SK-N-SH (cell line): ENCODE data around the gene PTPRA. TPM values are rescaled to one million over a fixed set of nuclear protein-coding genes. Genes with fewer than 3 reads are reported as not detected.

ENCODE experiments used
- CTCF ChIA-PET: fragments of 300-600, 350-600 bp; formaldehyde crosslinking; extraction: SDS; loops from one replicate; lab custom pipeline; 2021; lab: Yijun Ruan, JAX
- POLR2A ChIA-PET: fragments of 350-600 bp; sonication (Branson Sonifier 250); formaldehyde crosslinking; extraction: SDS; loops from one replicate; lab custom pipeline; 2020; ENCODE audit warnings: antibody characterized with exemption, inconsistent platforms; lab: Yijun Ruan, JAX
- DNase-seq: peaks from one replicate; pipeline ENCODE4 v3.0.0; 2012
- H2AFZ ChIP-seq: fragments of 200-600 bp; sonication (generic); 2 replicates; pipeline ENCODE4 v1.8.1; 2016; ENCODE audit warnings: antibody characterized with exemption, mild to moderate bottlenecking, low read depth
- H3F3A ChIP-seq: fragments of 200-600 bp; sonication (generic); replicated peaks from 2 replicates; pipeline ENCODE3; 2016; ENCODE audit warnings: antibody characterized with exemption, mild to moderate bottlenecking; ENCODE audit not compliant: insufficient read depth
- H3K27ac ChIP-seq, 2 experiments: fragments of 200-500 bp in 1 of 2; fragments of 200-600 bp in 1 of 2; sonication (Bioruptor generic) in 1 of 2; sonication (generic), shearing (Covaris generic) in 1 of 2; 2 replicates each; pipeline versions ENCODE4 v1.5.1 to v1.6.1; 2014 to 2016; ENCODE audit warnings: low read depth in 2 of 2, inconsistent platforms in 1 of 2, low read length in 1 of 2, mild to moderate bottlenecking in 1 of 2, mixed read lengths in 1 of 2
- H3K27me3 ChIP-seq: fragments of 200-600 bp; sonication (generic), shearing (Covaris generic); 2 replicates; pipeline ENCODE4 v1.6.1; 2016; ENCODE audit warnings: mixed run types; ENCODE audit not compliant: insufficient read depth
- H3K36me3 ChIP-seq, 2 experiments: fragments of 200-500 bp in 1 of 2; fragments of 200-600 bp in 1 of 2; sonication (Bioruptor generic) in 1 of 2; sonication (generic) in 1 of 2; replicated peaks in 1 of 2; 2 replicates each; pipeline versions ENCODE3 to v1.5.1; 2014 to 2016; ENCODE audit warnings: low read length in 1 of 2, mild to moderate bottlenecking in 1 of 2; ENCODE audit not compliant: insufficient read depth in 2 of 2, control insufficient read depth in 1 of 2
- H3K4me1 ChIP-seq, 2 experiments: fragments of 200-500 bp in 1 of 2; fragments of 200-600 bp in 1 of 2; sonication (Bioruptor generic) in 1 of 2; sonication (generic), shearing (Covaris generic) in 1 of 2; 2 replicates each; pipeline versions ENCODE4 v1.5.1 to v1.6.1; 2014 to 2016; ENCODE audit warnings: low read depth in 1 of 2, low read length in 1 of 2, mixed run types in 1 of 2; ENCODE audit not compliant: insufficient read depth in 2 of 2, control insufficient read depth in 1 of 2
- H3K4me2 ChIP-seq: fragments of 200-600 bp; sonication (generic), shearing (Covaris generic); 2 replicates; pipeline ENCODE4 v1.6.1; 2017; ENCODE audit warnings: mixed run types
- H3K4me3 ChIP-seq, 2 experiments: fragments of 200-500 bp in 1 of 2; fragments of 200-600 bp in 1 of 2; sonication (Bioruptor generic) in 1 of 2; sonication (generic), shearing (Covaris generic) in 1 of 2; 2 replicates each; pipeline versions ENCODE4 v1.5.1 to v1.8.1; 2014 to 2016; ENCODE audit warnings: low read depth in 2 of 2, inconsistent platforms in 1 of 2, low read length in 1 of 2, mild to moderate bottlenecking in 1 of 2, mixed read lengths in 1 of 2, moderate library complexity in 1 of 2
- H3K79me2 ChIP-seq: fragments of 200-600 bp; sonication (generic); 2 replicates; pipeline ENCODE4 v1.8.1; 2017; ENCODE audit warnings: mild to moderate bottlenecking; ENCODE audit not compliant: insufficient read depth
- H3K9ac ChIP-seq: fragments of 200-600 bp; sonication (generic); 2 replicates; pipeline ENCODE4 v1.6.1; 2017; ENCODE audit warnings: mixed run types
- H3K9me2 ChIP-seq: fragments of 200-600 bp; sonication (generic); 2 replicates; pipeline ENCODE4 v1.6.1; 2017; ENCODE audit warnings: mixed run types
- H3K9me3 ChIP-seq: fragments of 200-600 bp; sonication (generic); 2 replicates; pipeline ENCODE4 v1.6.1; 2017; ENCODE audit warnings: mixed run types, mild to moderate bottlenecking, moderate library complexity
- H4K20me1 ChIP-seq: fragments of 200-600 bp; sonication (generic); 2 replicates; pipeline ENCODE4 v1.6.1; 2017; ENCODE audit warnings: mild to moderate bottlenecking, mixed run types; ENCODE audit not compliant: insufficient read depth
- FOSL2 ChIP-seq: IDR thresholded peaks from 2 replicates; pipeline ENCODE4 v1.4.0; 2012; ENCODE audit warnings: low read depth, mild to moderate bottlenecking, moderate library complexity, borderline replicate concordance
- JUND ChIP-seq: IDR thresholded peaks from 2 replicates; pipeline ENCODE4 v1.4.0; 2012
- POLR2AphosphoS5 ChIP-seq: IDR thresholded peaks from 2 replicates; pipeline ENCODE4 v1.6.1; 2012; ENCODE audit warnings: low read depth, low read length
- RCOR1 ChIP-seq: fragments of 150-350 bp; IDR thresholded peaks from 2 replicates; pipeline ENCODE4 v1.6.1; 2017; ENCODE audit warnings: antibody characterized with exemption, low read length
- RXRA ChIP-seq: IDR thresholded peaks from 2 replicates; pipeline ENCODE4 v1.4.0; 2012; ENCODE audit warnings: low read depth, mild to moderate bottlenecking, borderline replicate concordance
- USF1 ChIP-seq: IDR thresholded peaks from 2 replicates; pipeline ENCODE4 v1.4.0; 2012; ENCODE audit warnings: low read depth, borderline replicate concordance
- ZBTB33 ChIP-seq: IDR thresholded peaks from 2 replicates; pipeline ENCODE4 v1.4.0; 2012; ENCODE audit warnings: low read depth, borderline replicate concordance
- whole genome bisulfite sequencing: methylation state at CpG from one replicate; pipeline ENCODE4 v1.1.6; 2017; ENCODE audit warnings: low lambda C conversion rate; 5-methylcytosine and 5-hydroxymethylcytosine counted together
- polyA plus RNA-seq, 3 experiments: library from polyadenylated mRNA; depleted of rRNA; stranded (reverse); fragments of >200 nt; gene quantifications; 2 replicates each; pipeline ENCODE4 v1.2.3, GENCODE V29; 2012
- TF ChIP-seq, protein P1 (sequence below): IDR thresholded peaks from 2 replicates; pipeline ENCODE4 v1.6.1; 2012; ENCODE audit warnings: mild to moderate bottlenecking, low read depth, low read length, moderate library complexity
- TF ChIP-seq, protein P2 (sequence below): fragments of 200-600 bp; sonication (generic); IDR thresholded peaks from 2 replicates; pipeline ENCODE4 v1.6.1; 2017; ENCODE audit warnings: antibody characterized with exemption, mild to moderate bottlenecking, moderate library complexity

The PTPRA gene
- polyA plus RNA-seq, 1 of the 3 experiments (the other 2 are of a cell fraction): 47.6 TPM

DNA sequence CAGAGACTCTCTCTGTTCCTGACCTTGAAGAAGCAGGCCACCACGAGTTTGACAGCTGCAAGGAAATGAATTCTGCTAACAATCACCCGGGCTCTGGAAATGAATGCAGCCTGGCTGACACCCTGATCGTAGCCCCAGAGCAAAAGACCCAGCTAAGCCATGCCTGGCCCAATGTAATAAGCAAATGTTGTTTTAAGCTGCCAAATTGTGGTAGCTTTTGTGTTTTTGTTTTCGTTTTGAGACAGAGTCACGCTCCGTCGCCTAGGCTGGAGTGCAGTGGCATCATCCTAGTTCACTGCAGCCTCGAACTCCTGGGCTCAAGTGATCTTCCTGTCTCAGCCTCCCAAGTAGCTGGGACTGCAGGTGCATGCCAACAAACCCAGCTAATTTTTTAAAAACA, 194.8 kb downstream of the PTPRA start (continued):
- TF ChIP-seq ZBTB33 (no peak), USF1 (no peak), POLR2AphosphoS5 (no peak), RCOR1 (no peak)

DNA sequence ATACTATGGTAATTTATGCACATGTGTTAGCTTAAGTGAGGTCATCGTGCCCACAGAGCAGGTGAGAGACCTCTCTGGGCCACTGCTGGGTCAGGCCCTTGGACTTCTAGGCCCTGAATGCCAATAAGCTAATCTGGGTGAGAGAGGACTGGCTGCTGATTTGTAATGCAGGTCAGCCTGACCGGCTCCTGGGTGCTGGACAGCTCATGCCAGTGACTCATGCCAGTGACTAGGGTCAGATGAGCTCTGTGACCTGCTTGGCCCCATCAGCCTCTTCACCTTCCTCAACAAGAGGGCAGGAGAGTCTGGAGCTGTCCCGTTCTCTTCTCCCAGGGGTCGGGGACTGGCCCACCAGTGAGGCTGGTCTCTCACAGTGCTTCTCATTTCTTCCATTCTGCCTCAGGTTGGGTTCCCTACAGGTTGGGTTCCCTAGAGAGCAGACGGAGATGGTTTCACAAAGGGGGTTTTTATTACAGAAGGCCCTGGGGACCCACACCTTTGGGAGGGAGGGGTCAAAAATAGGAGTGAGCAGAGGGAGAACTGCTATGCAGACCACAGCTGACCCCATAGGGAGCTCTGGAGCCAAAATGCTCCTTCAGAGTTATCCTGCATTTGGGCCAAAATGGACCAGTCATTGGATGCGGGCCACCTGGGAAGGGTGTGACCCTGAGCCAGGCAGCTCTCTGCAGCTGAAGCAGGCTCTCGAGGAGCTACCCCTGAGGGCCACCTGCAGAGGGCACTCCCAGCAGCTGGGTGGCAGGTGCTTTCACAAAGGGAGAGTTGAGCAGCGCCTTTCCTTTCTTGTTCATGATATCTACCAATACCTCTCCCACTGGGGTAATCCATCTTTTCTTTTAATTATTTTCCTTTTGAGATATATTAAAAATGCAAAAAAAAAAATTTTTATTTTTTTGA, 196.0 kb downstream of the PTPRA start:
- TF ChIP-seq, protein P1, sequence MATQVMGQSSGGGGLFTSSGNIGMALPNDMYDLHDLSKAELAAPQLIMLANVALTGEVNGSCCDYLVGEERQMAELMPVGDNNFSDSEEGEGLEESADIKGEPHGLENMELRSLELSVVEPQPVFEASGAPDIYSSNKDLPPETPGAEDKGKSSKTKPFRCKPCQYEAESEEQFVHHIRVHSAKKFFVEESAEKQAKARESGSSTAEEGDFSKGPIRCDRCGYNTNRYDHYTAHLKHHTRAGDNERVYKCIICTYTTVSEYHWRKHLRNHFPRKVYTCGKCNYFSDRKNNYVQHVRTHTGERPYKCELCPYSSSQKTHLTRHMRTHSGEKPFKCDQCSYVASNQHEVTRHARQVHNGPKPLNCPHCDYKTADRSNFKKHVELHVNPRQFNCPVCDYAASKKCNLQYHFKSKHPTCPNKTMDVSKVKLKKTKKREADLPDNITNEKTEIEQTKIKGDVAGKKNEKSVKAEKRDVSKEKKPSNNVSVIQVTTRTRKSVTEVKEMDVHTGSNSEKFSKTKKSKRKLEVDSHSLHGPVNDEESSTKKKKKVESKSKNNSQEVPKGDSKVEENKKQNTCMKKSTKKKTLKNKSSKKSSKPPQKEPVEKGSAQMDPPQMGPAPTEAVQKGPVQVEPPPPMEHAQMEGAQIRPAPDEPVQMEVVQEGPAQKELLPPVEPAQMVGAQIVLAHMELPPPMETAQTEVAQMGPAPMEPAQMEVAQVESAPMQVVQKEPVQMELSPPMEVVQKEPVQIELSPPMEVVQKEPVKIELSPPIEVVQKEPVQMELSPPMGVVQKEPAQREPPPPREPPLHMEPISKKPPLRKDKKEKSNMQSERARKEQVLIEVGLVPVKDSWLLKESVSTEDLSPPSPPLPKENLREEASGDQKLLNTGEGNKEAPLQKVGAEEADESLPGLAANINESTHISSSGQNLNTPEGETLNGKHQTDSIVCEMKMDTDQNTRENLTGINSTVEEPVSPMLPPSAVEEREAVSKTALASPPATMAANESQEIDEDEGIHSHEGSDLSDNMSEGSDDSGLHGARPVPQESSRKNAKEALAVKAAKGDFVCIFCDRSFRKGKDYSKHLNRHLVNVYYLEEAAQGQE: peak; percentile 92
- TF ChIP-seq FOSL2 (peak; percentile 62; the same call in 1 of the 2 replicates), RXRA (0 out of 2 replicates have a peak, but pooled peaks have one; percentile 10), RCOR1 (no peak), JUND (peak; percentile 28; the same call in 1 of the 2 replicates)
- TF ChIP-seq, protein P2, sequence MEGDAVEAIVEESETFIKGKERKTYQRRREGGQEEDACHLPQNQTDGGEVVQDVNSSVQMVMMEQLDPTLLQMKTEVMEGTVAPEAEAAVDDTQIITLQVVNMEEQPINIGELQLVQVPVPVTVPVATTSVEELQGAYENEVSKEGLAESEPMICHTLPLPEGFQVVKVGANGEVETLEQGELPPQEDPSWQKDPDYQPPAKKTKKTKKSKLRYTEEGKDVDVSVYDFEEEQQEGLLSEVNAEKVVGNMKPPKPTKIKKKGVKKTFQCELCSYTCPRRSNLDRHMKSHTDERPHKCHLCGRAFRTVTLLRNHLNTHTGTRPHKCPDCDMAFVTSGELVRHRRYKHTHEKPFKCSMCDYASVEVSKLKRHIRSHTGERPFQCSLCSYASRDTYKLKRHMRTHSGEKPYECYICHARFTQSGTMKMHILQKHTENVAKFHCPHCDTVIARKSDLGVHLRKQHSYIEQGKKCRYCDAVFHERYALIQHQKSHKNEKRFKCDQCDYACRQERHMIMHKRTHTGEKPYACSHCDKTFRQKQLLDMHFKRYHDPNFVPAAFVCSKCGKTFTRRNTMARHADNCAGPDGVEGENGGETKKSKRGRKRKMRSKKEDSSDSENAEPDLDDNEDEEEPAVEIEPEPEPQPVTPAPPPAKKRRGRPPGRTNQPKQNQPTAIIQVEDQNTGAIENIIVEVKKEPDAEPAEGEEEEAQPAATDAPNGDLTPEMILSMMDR: no peak
- no peak overlapping the region for H3K9ac ChIP-seq
- H3F3A ChIP-seq: no peaks in the 10 kb centered on the region
- H3K79me2 ChIP-seq: no peaks in the 10 kb centered on the region
- WGBS: 87% methylated on average over 5 of the region's 8 CpGs
- H3K4me3 ChIP-seq: no peak overlapping the region
- no peaks in the 10 kb centered on the region for H3K27me3 ChIP-seq
- H3K27ac ChIP-seq: no peak overlapping the region
- ChIA-PET POLR2A (no interaction called here), CTCF (interaction anchor here (1.4 to 3.8 kb wide), 2 partner anchors 16 to 426 kb away, joined by 4 to 18 read pairs; no protein-coding TSS in a partner anchor)
- H3K36me3 ChIP-seq: no peaks in the 10 kb centered on the region
- H2AFZ ChIP-seq: no peak overlapping the region
- no peaks in the 10 kb centered on the region for H3K9me2 ChIP-seq
- no peaks in the 10 kb centered on the region for H4K20me1 ChIP-seq
- no peaks in the 10 kb centered on the region for H3K4me1 ChIP-seq
- H3K4me2 ChIP-seq: no peak overlapping the region
- H3K9me3 ChIP-seq: no peaks in the 10 kb centered on the region
- no peak for DNase-seq
